IMR-90 (cell line): ENCODE results near the gene RIPOR3. TPM values are rescaled to one million over a fixed set of nuclear protein-coding genes. Genes with fewer than 3 reads are reported as not detected.

Source experiments
- ATAC-seq: fragments of 200-7000 bp; cut with Tn5 transposase; 2 replicates; pipeline ENCODE4 v1.9.1; 2020; ENCODE audit warnings: low read depth, mild to moderate bottlenecking, moderate library complexity
- BruUV-seq: library from RNA; stranded (reverse); fragments of 400-500 nt; replicated peaks from 2 replicates; lab custom pipeline; 2021; lab: Mats Ljungman, UMichigan
- CTCF ChIA-PET: fragments of 300-600 bp; formaldehyde crosslinking; extraction: SDS; loops from one replicate; lab custom pipeline; 2021; ENCODE audit warnings: antibody characterized with exemption; lab: Yijun Ruan, JAX
- POLR2A ChIA-PET: fragments of 300-600 bp; sonication (Branson Sonifier 250); formaldehyde crosslinking; loops from one replicate; lab custom pipeline; 2022; ENCODE audit warnings: antibody characterized with exemption; ENCODE audit not compliant: unreplicated experiment; lab: Charles Lee
- DNase-seq: peaks from one replicate; pipeline ENCODE4 v3.0.0; 2013
- H2AFZ ChIP-seq: replicated peaks from 2 replicates; pipeline ENCODE3; 2013; ENCODE audit warnings: low read length, mild to moderate bottlenecking; ENCODE audit not compliant: poor library complexity
- H2AK5ac ChIP-seq: 2 replicates; pipeline ENCODE4 v1.6.1; 2013; ENCODE audit warnings: low read depth, low read length, inconsistent platforms
- H2AK9ac ChIP-seq: replicated peaks from 2 replicates; pipeline ENCODE3; 2013; ENCODE audit warnings: mild to moderate bottlenecking, low read depth, low read length, moderate library complexity; ENCODE audit not compliant: poor library complexity
- H2BK120ac ChIP-seq: 2 replicates; pipeline ENCODE4 v1.6.1; 2013; ENCODE audit warnings: low read depth, low read length, inconsistent platforms
- H2BK15ac ChIP-seq: 3 replicates; pipeline ENCODE4 v1.6.1; 2013; ENCODE audit warnings: low read depth, low read length, inconsistent platforms
- H2BK20ac ChIP-seq: 2 replicates; pipeline ENCODE4 v1.6.1; 2013; ENCODE audit warnings: low read depth, mild to moderate bottlenecking, inconsistent platforms, low read length, moderate library complexity
- H2BK5ac ChIP-seq: 2 replicates; pipeline ENCODE4 v1.6.1; 2013; ENCODE audit warnings: mild to moderate bottlenecking, low read depth, low read length, inconsistent platforms; ENCODE audit not compliant: poor library complexity, severe bottlenecking
- H3K14ac ChIP-seq: replicated peaks from 2 replicates; pipeline ENCODE4 v1.6.1; 2013; ENCODE audit warnings: low read depth, low read length, inconsistent platforms
- H3K18ac ChIP-seq: 2 replicates; pipeline ENCODE4 v1.6.1; 2013; ENCODE audit warnings: low read depth, low read length, control low read depth
- H3K23ac ChIP-seq: 2 replicates; pipeline ENCODE4 v1.6.1; 2013; ENCODE audit warnings: low read depth, low read length, inconsistent platforms
- H3K27ac ChIP-seq: 2 replicates; pipeline ENCODE4 v1.5.1; 2013; ENCODE audit warnings: mild to moderate bottlenecking, control low read depth, low read length; ENCODE audit not compliant: insufficient read depth
- H3K27me3 ChIP-seq: 2 replicates; pipeline ENCODE4 v1.6.1; 2013; ENCODE audit warnings: low read length; ENCODE audit not compliant: control insufficient read depth, insufficient read depth
- H3K36me3 ChIP-seq: 2 replicates; pipeline ENCODE4 v1.6.1; 2013; ENCODE audit warnings: low read length, mixed read lengths; ENCODE audit not compliant: control insufficient read depth, insufficient read depth
- H3K4ac ChIP-seq: 2 replicates; pipeline ENCODE4 v1.6.1; 2013; ENCODE audit warnings: low read depth, low read length, inconsistent platforms
- H3K4me1 ChIP-seq: 2 replicates; pipeline ENCODE4 v1.6.1; 2013; ENCODE audit warnings: low read length, mixed read lengths; ENCODE audit not compliant: control insufficient read depth, insufficient read depth
- H3K4me2 ChIP-seq: 2 replicates; pipeline ENCODE4 v1.6.1; 2013; ENCODE audit warnings: low read depth, mild to moderate bottlenecking, control low read depth, low read length, moderate library complexity
- H3K4me3 ChIP-seq: 2 replicates; pipeline ENCODE4 v1.5.1; 2013; ENCODE audit warnings: low read depth, mild to moderate bottlenecking, control low read depth, low read length, moderate library complexity; ENCODE audit not compliant: insufficient read depth
- H3K56ac ChIP-seq: 2 replicates; pipeline ENCODE4 v1.6.1; 2013; ENCODE audit warnings: low read length, inconsistent platforms; ENCODE audit not compliant: insufficient read depth; ENCODE audit errors: extremely low read depth
- H3K79me1 ChIP-seq, 2 experiments: 2 replicates each; pipeline ENCODE4 v1.6.1; 2013; ENCODE audit warnings: low read length in 2 of 2, inconsistent platforms in 1 of 2, low read depth in 1 of 2
- H3K9ac ChIP-seq: 2 replicates; pipeline ENCODE4 v1.6.1; 2013; ENCODE audit warnings: low read depth, low read length, control low read depth
- H3K9me1 ChIP-seq: 2 replicates; pipeline ENCODE4 v1.6.1; 2013; ENCODE audit warnings: low read length, inconsistent platforms; ENCODE audit not compliant: insufficient read depth
- H3K9me3 ChIP-seq: 2 replicates; pipeline ENCODE4 v1.6.1; 2013; ENCODE audit warnings: low read length; ENCODE audit not compliant: control insufficient read depth, insufficient read depth
- H4K20me1 ChIP-seq: 2 replicates; pipeline ENCODE4 v1.6.1; 2013; ENCODE audit warnings: low read length, inconsistent platforms; ENCODE audit not compliant: insufficient read depth
- H4K5ac ChIP-seq: 2 replicates; pipeline ENCODE4 v1.6.1; 2013; ENCODE audit warnings: mild to moderate bottlenecking, low read depth, low read length, control low read depth
- H4K8ac ChIP-seq, 2 experiments: 2 replicates each; pipeline ENCODE4 v1.6.1; 2013; ENCODE audit warnings: low read depth in 2 of 2, low read length in 2 of 2, control low read depth in 1 of 2, inconsistent platforms in 1 of 2
- H4K91ac ChIP-seq: 2 replicates; pipeline ENCODE4 v1.6.1; 2013; ENCODE audit warnings: low read depth, low read length, inconsistent platforms; ENCODE audit not compliant: insufficient read depth
- FOS ChIP-seq: fragments of 150-350 bp; IDR thresholded peaks from 2 replicates; pipeline ENCODE4 v1.6.1; 2016; ENCODE audit warnings: low read depth, low read length
- MAZ ChIP-seq: IDR thresholded peaks from 2 replicates; pipeline ENCODE4 v1.6.1; 2012; ENCODE audit warnings: low read depth, mild to moderate bottlenecking, low read length, improper control_type of control experiment, moderate library complexity, borderline replicate concordance
- NFE2L2 ChIP-seq: fragments of 150-350 bp; IDR thresholded peaks from 2 replicates; pipeline ENCODE4 v1.6.1; 2016; ENCODE audit warnings: low read depth, mild to moderate bottlenecking, low read length
- POLR2A ChIP-seq: IDR thresholded peaks from 2 replicates; pipeline ENCODE4 v1.6.1; 2012; ENCODE audit warnings: mild to moderate bottlenecking, low read depth, low read length
- WGBS, 2 experiments: methylation state at CpG; one replicate each; pipeline versions ENCODE4 v1.1.5 to v1.1.7; 2013; ENCODE audit warnings: missing lambda C conversion rate in 2 of 2; ENCODE audit not compliant: insufficient read length in 1 of 2; ENCODE audit errors: extremely low coverage in 2 of 2; 5-methylcytosine and 5-hydroxymethylcytosine counted together
- dilution Hi-C: fragments of 300-500 bp; cut with HindIII; formaldehyde crosslinking; loops from one replicate; pipeline ENCODE4 v1.14.3; 2018; ENCODE audit warnings: low sequenced_read_pairs; ENCODE audit not compliant: unreplicated experiment
- in situ Hi-C: fragments of 300-500 bp; cut with MboI; formaldehyde crosslinking; loops from 3 replicates; pipeline ENCODE4 v1.14.3; 2019; ENCODE audit warnings: low sequenced_read_pairs, inconsistent platforms, mixed read lengths
- intact Hi-C: fragments of 100-400 bp; cut with micrococcal nuclease; formaldehyde crosslinking; loops from 2 replicates; pipeline ENCODE4 v1.10.0; 2022
- polyA plus RNA-seq, 3 experiments: library from polyadenylated mRNA; depleted of rRNA; stranded (reverse); fragments of >200 nt; gene quantifications; 2 replicates each; pipeline ENCODE4 v1.2.3, GENCODE V29; 2012; ENCODE audit warnings: low replicate concordance in 1 of 3
- total RNA-seq: library from RNA; depleted of rRNA; stranded (reverse); fragments of >200 nt; gene quantifications from 2 replicates; pipeline ENCODE4 v1.2.3, GENCODE V29; 2012
- TF ChIP-seq, protein P1 (sequence below): conservative IDR thresholded peaks from 2 replicates; pipeline ENCODE4 v1.5.1; 2012; ENCODE audit warnings: mild to moderate bottlenecking, low read depth, low read length, improper control_type of control experiment
- TF ChIP-seq, protein P2 (sequence below): fragments of 150-350 bp; IDR thresholded peaks from 2 replicates; pipeline ENCODE4 v1.6.1; 2017; ENCODE audit warnings: mild to moderate bottlenecking, antibody characterized with exemption, low read length, low read depth

RIPOR3 gene
- total and polyA plus RNA-seq, 2 of the 4 experiments (the other 2 are of a cell fraction) = 0.54 to 1.7 TPM

- Histone ChIP-seq H2AK9ac (no peak overlapping the region), H3K56ac (no peak overlapping the region), H3K23ac (no peak overlapping the region), H4K20me1 (peaks cover 36% of the 10 kb centered on the region), H3K14ac (no peak overlapping the region), H4K8ac (no peak overlapping the region), H3K4me2 (no peak overlapping the region), H2AK5ac (no peak overlapping the region), H3K9me1 (peaks cover 11% of the 10 kb centered on the region), H2BK120ac (no peak overlapping the region), H3K79me1 (peaks cover 38 to 75% of the 10 kb centered on the region in 2 experiments), H2AFZ (no peak overlapping the region), H2BK5ac (no peak overlapping the region), H3K36me3 (peaks cover 65% of the 10 kb centered on the region), H4K91ac (no peak overlapping the region), H3K4me1 (peaks cover 16% of the 10 kb centered on the region), H3K9me3 (no peaks in the 10 kb centered on the region), H3K9ac (no peak overlapping the region), H4K5ac (no peak overlapping the region), H3K27me3 (no peaks in the 10 kb centered on the region), H3K27ac (no peak overlapping the region), H2BK15ac (no peak overlapping the region), H2BK20ac (no peak overlapping the region), H3K4ac (no peak overlapping the region), H3K18ac (no peak overlapping the region), H3K4me3 (no peak overlapping the region)
- dilution Hi-C loops = no loop called here
- intact Hi-C loops = loop anchor here (5.0 kb wide), 1 partner anchor 95 kb away; no protein-coding TSS in a partner anchor
- TF ChIP-seq FOS (no peak), NFE2L2 (no peak), POLR2A (no peak), MAZ (no peak)
- TF ChIP-seq, protein P1, sequence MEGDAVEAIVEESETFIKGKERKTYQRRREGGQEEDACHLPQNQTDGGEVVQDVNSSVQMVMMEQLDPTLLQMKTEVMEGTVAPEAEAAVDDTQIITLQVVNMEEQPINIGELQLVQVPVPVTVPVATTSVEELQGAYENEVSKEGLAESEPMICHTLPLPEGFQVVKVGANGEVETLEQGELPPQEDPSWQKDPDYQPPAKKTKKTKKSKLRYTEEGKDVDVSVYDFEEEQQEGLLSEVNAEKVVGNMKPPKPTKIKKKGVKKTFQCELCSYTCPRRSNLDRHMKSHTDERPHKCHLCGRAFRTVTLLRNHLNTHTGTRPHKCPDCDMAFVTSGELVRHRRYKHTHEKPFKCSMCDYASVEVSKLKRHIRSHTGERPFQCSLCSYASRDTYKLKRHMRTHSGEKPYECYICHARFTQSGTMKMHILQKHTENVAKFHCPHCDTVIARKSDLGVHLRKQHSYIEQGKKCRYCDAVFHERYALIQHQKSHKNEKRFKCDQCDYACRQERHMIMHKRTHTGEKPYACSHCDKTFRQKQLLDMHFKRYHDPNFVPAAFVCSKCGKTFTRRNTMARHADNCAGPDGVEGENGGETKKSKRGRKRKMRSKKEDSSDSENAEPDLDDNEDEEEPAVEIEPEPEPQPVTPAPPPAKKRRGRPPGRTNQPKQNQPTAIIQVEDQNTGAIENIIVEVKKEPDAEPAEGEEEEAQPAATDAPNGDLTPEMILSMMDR = no peak
- TF ChIP-seq, protein P2, sequence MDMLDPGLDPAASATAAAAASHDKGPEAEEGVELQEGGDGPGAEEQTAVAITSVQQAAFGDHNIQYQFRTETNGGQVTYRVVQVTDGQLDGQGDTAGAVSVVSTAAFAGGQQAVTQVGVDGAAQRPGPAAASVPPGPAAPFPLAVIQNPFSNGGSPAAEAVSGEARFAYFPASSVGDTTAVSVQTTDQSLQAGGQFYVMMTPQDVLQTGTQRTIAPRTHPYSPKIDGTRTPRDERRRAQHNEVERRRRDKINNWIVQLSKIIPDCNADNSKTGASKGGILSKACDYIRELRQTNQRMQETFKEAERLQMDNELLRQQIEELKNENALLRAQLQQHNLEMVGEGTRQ = no peak
- ATAC-seq = no peak
- no TSS peak for BruUV-seq
- POLR2A ChIA-PET = no interaction called here
- DNase-seq = no peak
- WGBS, 2 experiments = 90% methylated on average over 8 of the region's 17 CpGs; no CpG with 5 or more reads in 1 of the 2 experiments
- CTCF ChIA-PET = no interaction called here
- in situ Hi-C loops = loop anchor here (5.0 kb wide), 2 partner anchors 115 to 390 kb away; no protein-coding TSS in a partner anchor
Observed at GRCh38 chr20:50577175-50578018, 113.9 kb downstream of the RIPOR3 start.
